IPS-NIHi11 (cell line): ENCODE data around the gene THUMPD3.

Experiments
- DNase-seq: peaks from one replicate; pipeline ENCODE4 v3.0.0; 2012; ENCODE audit warnings: mixed read lengths, low spot score

Gene THUMPD3

GRCh38 chr3:9352917-9353752 lies 9.7 kb upstream of the THUMPD3 start:
- peak; percentile 78 for DNase-seq

DNA sequence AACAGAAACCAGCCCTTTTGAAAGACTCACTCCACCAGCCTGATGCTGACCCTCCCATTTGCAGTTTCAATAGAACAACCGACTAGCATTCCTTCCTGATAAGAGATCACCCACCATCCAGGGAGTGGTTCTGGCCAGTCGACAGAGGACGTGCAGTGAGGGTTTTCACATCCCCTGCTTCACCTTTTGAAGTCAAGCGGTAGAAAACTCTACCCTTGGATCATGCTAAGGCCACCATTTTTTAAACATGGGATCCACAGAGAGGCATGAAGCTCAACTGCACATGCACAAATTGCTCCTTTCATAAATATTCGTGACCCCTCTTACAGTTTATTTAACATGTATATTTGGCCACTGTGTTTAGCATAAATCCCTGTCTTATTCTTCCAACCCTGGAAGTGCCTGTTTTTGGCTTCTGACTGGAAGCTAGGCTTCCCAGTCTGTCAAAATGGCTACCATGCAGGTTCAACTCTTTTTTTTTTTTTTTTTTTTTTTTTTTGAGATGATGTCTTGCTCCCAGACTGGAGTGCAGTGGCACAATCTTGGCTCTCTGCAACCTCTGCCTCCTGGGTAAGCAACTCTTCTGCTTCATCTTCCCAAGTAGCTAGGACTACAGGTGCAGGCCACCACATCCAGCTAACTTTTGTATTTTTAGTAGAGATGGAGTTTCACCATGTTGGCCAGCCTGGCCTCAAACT lies 1.0 kb upstream of the THUMPD3 start:
- no peak for DNase-seq

- no peak for DNase-seq
Observed at GRCh38 chr3:9369508-9369907, 6.7 kb downstream of the THUMPD3 start.

DNA sequence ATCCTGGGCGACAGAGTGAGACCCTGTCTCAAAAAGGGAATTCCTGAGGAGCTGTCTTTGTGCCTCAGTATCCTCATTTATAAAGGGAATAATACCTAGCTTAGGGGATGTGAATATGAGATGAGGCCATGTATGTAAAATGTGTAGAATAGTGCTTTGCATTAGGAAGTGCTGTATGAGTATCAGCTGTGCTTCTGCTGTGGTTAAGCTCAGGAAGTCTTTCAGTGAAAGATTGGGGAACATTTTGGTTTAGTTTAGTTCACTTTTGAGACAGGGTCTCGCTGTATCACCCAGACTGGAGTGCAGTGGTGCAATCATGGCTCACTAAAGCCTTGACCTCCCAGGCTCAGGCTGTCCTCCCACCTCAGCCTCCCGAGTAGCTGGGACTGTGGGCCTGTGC lies 10.6 kb downstream of the THUMPD3 start:
- DNase-seq: no peak

- no peak for DNase-seq
Observed at GRCh38 chr3:9377981-9378380, 15.1 kb downstream of the THUMPD3 start.

DNA sequence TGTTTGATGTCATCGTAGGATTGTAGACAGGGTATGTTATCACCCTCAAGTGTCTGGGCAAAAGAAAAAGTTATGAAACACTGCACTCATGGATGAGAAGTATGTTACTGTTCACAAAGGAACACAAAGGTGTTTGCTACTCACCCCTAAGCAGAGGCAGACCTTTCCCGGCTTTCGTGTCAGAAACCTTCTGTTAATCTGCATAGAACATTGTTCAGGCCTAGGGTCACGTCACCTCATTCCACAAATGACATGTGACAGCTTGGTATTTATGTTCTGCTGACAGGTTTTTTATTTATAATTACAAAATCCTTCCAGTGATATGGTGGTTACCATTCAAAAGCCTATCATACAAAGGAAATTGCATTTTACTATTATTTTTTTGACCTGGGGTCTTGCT lies 16.5 kb downstream of the THUMPD3 start:
- no peak for DNase-seq

GRCh38 chr3:9380014-9380413 lies 17.2 kb downstream of the THUMPD3 start:
- DNase-seq: no peak

DNA sequence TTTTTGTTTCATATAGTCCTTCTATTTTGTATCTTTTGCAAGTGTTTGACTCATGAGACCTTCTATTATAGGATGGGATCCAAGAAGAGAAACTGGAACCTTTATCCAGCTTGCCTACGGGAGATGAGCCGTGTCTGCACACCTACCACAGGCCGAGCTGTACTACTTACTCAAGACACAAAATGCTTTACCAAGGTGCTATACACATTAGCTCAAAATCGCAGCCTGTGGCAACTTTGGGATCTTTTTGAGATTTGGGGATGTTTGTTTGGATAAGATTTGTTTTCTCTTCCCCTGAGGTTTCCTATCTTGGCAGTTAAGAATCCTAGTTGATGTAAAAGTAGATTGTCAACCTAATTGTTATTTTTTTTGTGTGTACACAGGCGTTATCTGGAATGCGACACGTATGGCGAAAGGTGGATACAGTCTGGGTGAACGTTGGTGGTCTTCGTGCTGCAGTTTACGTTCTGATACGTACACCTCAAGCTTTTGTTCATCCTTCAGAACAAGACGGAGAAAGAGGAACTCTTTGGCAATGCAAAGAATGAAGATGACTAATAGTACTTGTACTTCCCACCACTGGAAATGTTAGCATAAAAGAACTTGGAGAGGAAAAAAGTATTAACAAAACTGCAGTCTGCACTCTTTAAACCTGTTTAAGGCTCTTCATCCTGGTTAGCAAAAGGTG lies 21.4 kb downstream of the THUMPD3 start:
- no peak for DNase-seq

DNA sequence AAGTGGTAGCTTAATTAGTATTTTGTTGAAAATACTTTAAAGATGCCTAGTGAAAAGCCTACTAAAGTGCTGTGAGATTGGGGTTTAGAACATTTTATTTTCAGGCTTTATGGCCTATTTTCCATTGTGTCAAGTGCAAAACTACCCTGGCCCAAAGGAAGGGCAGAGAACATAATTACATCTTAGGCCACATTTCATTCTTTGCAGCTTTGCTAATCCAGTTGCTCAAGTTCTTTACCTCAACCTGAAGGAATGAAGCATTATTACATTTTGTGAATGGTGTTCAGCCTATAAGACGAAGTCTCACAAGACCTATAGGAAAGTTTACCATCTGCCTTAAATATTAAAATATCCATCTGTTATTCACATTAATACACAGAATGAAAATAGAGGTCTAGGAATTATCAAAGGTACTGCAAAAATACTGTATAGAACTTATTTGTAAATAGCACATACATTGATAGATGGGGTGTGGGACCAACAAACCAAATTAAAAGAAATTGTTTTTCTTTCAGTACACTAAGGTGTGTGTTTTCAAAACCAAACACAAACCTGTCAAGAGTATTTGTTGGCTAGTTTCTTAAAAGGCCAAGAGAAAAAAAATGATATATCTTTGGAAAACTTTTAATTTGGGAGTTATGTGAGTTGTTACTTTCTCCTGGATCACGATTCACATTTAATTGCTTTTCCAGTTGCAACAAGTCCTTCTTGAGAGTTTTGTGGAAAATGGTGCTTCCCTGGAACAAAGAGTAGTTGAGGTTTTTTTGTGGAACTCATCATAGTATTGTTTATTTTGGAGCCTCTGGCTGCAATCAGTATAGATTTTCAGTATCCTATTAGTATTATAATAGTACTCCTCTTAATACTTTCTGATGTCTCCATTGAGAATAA lies 22.6 kb downstream of the THUMPD3 start:
- no peak for DNase-seq

- no peak for DNase-seq
Observed at GRCh38 chr3:9386078-9386459, 23.2 kb downstream of the THUMPD3 start.

DNA sequence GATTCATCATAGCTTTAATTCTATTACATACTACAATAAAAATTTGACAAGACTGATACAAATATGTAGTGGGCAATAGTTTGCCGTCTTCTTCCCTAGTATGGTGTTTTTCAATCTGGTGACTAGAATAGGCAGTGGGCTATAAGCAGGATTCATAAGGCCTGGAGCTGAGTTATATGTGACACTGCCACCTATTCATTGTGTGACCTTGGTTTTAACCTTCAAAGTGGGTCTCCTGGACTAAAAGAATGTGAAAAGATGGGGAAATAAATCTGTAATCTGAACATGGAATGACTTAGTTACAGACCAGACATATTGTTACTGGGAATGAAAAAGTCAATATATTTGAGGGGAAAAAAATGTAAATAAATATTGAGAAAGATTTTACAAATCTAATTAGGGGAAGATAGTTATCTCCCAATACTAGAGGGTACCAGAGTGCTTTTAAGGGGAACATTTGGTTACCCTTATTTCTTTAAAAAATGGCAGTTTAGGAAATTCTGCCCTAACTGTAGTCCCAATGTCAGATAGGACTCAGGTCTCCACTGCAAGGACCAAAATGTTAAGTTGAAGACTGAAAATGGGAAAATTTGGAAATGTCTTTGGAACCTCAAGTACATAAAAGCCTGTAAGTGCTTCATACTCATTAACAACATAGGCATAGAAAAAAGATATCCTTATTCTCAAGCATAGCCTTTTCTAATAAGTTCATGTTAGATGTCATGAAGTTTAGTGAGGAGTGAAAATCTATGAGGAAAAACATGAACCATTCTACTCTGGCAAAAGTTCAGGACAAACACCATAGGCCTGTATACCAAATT lies 23.9 kb downstream of the THUMPD3 start:
- DNase-seq: no peak

- no peak for DNase-seq
Observed at GRCh38 chr3:9387322-9387655, 24.4 kb downstream of the THUMPD3 start.

- DNase-seq: no peak
Observed at GRCh38 chr3:9388142-9388541, 25.3 kb downstream of the THUMPD3 start.

- no peak for DNase-seq
Observed at GRCh38 chr3:9388562-9389272, 25.9 kb downstream of the THUMPD3 start.

- no peak for DNase-seq
Observed at GRCh38 chr3:9390265-9390888, 27.5 kb downstream of the THUMPD3 start.

DNA sequence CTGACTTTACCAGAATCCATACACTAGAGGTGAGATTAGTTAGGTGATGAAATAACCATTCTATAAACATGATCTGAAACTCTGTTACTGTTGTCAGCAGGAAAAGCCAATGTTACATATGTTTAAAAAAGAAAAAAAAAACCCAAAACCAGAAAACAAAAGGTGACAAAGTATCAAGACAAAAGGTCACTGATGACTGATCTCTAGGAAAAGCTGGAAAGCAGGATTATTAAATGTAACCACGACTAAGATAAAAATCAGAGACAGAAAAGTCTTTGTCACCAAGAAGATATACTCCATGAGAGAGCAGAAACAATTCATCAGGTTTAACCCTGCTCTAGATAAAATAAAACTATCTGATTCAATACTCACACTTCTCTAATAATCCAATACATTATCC lies 29.2 kb downstream of the THUMPD3 start:
- no peak for DNase-seq

DNA sequence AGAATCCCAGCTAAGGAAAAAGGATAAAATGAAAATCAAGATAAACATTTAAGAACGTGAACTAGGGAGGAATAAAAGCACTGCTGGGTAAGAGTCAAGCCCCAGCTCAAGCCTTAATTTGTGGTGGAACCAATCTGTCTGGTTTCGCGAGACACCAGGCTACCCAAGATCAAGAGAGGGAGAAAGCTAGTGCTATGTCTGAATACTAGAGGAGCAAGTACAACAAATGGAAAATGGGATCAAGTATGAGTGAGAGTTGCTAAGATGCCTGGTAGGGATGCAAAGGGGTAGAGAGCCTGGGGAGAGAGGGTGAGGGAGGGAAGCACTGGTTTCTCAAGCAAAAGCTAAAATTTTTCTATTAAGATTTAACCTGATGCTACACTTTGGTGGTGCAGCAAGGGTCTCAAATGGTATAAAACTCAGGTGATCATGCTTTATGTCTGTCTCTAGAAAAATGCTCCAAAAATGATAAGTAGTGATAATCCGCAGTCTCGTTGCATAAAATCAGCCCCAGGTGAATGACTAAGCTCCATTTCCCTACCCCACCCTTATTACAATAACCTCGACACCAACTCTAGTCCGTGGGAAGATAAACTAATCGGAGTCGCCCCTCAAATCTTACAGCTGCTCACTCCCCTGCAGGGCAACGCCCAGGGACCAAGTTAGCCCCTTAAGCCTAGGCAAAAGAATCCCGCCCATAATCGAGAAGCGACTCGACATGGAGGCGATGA lies 32.9 kb downstream of the THUMPD3 start:
- DNase-seq: no peak

GRCh38 chr3:9396301-9396631 lies 33.4 kb downstream of the THUMPD3 start:
- DNase-seq: peak; percentile 75

- peak; percentile 81 for DNase-seq
Observed at GRCh38 chr3:9396632-9397331, 33.9 kb downstream of the THUMPD3 start.
